Stimulated activated naive CD8-positive, alpha-beta T cell treated with anti-CD3 and anti-CD28 coated beads, Interleukin-15, Interleukin-2, amounts not matched to agents 100 U/mL and 50 U/mL, for 24 hours (primary cell): ENCODE results near the gene IL18RAP.

Source experiments
- ATAC-seq: fragments of 150-1000 bp; cut with Tn5 transposase; one replicate; pipeline ENCODE4 v1.10.0; 2021
- DNase-seq: peaks from one replicate; pipeline ENCODE4 v3.0.0; 2021

IL18RAP gene

DNA sequence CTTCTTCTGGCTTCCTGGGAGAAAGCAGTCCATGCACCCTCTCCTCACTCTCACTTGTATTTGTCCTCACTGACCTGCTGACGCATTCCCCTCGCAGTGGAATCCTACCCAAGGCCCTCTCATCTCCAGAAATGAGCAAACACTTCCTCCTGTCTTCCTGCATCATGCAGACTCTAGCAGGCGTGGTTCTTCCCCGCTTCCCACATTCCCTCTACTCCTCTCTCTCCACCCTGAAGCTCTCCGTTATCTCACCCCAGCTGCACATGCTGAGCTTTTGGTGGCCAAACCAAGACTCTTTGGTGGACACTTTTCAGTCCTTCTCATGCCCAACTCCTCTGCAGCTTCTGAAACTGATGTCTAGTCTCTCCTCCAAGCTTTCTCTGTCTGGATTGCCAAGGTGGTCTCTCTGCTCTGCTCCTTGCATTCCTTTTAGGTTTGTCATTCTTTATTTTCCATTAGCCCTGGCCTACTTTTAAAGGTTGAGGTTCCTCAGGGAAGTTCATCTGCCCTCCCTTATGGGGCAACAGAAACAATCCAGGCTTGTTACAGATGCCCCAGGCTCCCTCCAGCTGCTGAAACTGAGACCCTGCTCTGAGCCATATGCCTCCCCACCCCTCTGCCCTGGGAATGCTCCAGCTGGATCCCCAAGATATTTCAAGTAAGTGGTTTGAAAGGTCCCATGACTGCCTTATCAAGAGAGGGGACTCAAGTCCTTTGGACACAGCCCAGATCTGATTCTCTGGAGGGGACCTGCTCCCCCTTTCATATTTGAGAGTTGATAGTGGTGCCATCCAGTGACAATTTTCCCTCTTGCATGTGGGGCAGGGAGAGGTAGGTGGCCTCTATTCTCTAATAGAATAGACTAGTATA lies 835 bp upstream of the IL18RAP start:
- DNase-seq (no peak), ATAC-seq (no peak)

GRCh38 chr2:102423368-102423767 lies 408 bp downstream of the IL18RAP start:
- no peak for DNase-seq
- ATAC-seq: no peak

DNA sequence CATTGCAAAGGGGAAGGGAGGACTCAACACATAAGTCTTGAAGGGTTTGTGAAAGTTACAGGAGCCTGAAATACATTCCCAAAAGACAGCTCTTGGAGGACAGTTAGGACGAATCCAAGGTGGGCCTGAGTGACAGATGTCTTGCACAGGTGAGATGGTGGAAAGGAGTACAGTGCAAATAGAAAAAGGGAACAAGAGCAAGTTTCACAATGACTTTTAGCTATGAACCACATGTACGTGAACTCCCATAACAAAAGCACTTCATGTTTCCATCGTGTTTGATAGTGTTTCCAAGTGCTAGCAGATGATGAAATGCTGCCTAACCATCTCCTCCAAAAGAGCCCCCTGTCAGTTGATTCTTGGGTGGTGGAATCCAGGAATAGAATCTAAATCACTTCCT lies 1.8 kb downstream of the IL18RAP start:
- ATAC-seq (peak; percentile 50), DNase-seq (no peak)

GRCh38 chr2:102425441-102426132 lies 2.6 kb downstream of the IL18RAP start:
- no peak for ATAC-seq
- DNase-seq: no peak

- no peak for DNase-seq
- ATAC-seq: no peak
Observed at GRCh38 chr2:102427249-102427648, 4.3 kb downstream of the IL18RAP start.

DNA sequence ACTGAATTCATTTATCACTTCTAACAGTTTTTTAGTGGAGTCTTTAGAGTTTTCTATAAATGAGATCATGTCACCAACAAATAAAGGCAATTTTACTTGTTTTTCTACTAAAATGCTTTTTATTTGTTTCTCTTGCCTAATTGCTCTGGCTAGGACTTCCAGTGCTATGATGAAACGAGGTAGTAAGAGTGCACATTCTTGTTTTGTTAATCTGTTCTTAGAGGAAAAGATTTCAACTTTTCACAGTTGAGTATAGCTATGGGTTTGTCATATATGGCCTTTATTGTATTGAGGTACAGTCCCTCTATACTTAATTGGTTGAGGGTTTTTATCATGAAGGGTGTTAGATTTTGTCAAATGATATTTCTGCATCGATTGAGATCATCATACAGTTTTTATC lies 5.6 kb downstream of the IL18RAP start:
- ATAC-seq: no peak
- DNase-seq: no peak

- DNase-seq (no peak), ATAC-seq (no peak)
Observed at GRCh38 chr2:102432386-102432785, 9.4 kb downstream of the IL18RAP start.

DNA sequence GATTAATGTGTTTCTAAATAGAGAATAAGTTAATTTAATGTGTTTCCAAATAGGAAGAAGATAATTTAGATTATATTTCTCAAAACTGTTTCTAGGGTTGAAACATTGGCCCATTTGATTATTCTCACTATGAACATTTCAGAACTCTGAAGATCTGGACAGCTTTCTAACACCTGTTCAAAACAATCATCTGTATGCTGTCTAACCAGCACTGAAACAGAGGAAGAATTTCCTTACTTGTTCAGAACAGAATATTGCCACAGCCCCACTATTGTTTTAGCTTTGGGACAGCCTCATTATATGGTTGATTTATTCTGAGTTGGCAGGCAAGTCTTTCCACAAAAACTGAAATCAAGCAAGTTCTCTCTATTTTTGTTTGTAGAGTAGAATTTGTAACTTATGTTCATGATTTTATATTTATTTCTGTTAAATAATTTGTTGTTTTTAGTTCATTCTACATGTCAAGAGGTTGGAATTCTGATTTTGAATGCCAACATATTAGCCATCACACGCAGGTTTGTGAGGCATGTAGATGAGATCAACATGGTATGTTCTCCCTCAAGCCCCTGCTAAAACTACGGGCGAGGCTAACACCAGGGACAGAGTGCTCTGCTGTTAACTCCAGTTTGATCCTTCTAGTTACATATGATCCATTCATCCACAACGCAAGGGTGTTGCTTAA lies 11.2 kb downstream of the IL18RAP start:
- ATAC-seq (no peak), DNase-seq (no peak)

DNA sequence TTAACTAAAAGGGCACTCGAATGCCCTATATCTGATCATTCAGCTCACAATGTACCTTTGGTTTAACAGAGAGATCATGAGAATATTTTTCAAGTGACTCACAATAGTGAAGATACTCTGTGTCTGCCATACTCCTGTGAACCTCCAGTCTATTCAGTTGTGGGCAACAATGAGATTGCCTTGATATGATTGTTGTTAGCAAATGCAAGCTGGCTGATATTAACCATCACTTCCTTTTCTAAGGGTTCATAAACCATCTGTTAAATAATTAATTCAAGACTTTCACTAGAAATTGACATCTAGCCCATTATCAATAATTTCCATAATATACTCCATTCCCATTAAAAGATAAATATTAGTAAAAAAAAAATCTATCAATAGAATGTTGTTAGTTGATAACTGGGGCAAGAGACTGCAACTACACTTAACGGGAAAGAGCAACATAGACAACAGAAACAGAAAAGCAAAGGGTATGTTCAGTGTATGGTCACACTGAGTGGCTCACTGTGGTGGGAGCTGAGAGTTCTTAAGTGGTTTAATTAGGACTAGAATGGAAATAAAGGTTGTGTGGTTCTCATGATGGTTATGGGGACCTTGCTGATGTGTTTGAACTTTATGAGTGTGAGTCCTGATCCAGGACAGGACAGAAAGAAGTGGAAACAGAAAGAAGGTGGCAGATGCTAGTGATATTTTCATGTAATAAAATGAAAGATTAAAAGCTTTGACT lies 11.9 kb downstream of the IL18RAP start:
- ATAC-seq: peak; percentile 70

GRCh38 chr2:102435741-102436140 lies 12.8 kb downstream of the IL18RAP start:
- no peak for ATAC-seq

More for the DNA sequence above, 11.9 kb downstream of the IL18RAP start:
- no peak for DNase-seq

DNA sequence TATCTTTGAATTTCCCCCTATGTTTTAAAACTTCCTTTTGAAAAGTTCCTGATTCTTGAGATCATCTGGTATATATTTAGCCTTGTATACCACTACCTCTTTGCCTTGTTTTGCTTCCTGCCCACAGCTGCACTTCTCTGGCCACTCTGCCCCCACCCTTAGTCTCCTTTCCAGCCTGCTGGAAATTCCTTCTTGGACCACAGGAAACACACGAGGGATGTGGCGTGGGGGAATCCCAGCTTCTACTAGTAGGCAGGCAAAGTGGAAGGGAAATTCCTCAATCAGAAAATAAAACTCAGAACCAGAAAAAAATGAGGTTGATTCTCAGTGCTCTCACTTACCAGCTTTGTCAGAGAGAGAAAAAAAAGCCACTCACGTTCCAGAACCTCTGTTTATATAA lies 13.4 kb downstream of the IL18RAP start:
- DNase-seq (peak; percentile 48), ATAC-seq (no peak)

More at GRCh38 chr2:102435741-102436140, 12.8 kb downstream of the IL18RAP start:
- no peak for DNase-seq

- peak; percentile 70 for ATAC-seq
- DNase-seq: no peak
Observed at GRCh38 chr2:102437122-102437521, 14.2 kb downstream of the IL18RAP start.

GRCh38 chr2:102438111-102438510 lies 15.2 kb downstream of the IL18RAP start:
- DNase-seq: no peak
- peak; percentile 20 for ATAC-seq

DNA sequence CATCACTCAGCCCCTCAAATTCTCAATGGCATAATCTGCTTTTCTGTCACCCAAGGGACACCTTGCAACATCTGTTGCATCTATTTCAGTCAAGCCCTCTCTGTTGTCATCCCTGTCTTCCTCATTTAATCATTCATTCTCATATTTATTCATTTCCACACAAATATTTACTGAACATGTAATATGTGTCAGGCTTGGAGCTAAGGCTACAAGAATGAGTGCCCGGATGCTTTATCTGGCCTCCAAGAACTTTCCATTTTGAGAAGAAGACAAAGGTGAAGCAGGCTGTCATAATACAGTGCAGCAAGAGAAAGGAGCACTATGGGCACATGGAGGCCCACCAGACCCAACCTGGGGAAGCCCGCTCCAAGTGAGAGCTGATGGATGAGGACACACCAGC lies 15.6 kb downstream of the IL18RAP start:
- no peak for DNase-seq
- no peak for ATAC-seq

- DNase-seq (no peak), ATAC-seq (no peak)
Observed at GRCh38 chr2:102439065-102439695, 16.2 kb downstream of the IL18RAP start.

GRCh38 chr2:102442967-102443828 lies 20.2 kb downstream of the IL18RAP start:
- peak; percentile 75 for ATAC-seq

DNA sequence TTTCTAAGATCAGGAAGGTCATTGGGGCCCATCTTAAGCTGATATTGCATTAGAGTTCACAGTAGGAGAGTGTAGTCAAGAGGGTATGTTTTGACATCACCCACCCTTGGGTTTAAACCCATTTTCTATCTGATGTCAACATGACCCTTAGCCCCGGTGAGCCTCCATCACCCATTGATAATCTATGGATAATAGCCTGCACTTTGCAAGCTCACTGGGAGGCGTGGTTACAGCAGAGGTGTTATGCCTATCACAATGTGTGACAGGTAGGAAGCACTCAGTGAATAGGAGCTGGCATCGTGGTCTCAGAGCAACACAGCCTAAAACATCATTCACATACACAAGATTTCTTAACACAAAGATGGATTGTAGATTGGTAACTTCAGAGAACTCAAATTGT lies 21.3 kb downstream of the IL18RAP start:
- DNase-seq (no peak), ATAC-seq (no peak)

More at GRCh38 chr2:102442967-102443828, 20.2 kb downstream of the IL18RAP start:
- peak; percentile 39 for DNase-seq

GRCh38 chr2:102446936-102447335 lies 24.0 kb downstream of the IL18RAP start:
- DNase-seq (no peak), ATAC-seq (no peak)

DNA sequence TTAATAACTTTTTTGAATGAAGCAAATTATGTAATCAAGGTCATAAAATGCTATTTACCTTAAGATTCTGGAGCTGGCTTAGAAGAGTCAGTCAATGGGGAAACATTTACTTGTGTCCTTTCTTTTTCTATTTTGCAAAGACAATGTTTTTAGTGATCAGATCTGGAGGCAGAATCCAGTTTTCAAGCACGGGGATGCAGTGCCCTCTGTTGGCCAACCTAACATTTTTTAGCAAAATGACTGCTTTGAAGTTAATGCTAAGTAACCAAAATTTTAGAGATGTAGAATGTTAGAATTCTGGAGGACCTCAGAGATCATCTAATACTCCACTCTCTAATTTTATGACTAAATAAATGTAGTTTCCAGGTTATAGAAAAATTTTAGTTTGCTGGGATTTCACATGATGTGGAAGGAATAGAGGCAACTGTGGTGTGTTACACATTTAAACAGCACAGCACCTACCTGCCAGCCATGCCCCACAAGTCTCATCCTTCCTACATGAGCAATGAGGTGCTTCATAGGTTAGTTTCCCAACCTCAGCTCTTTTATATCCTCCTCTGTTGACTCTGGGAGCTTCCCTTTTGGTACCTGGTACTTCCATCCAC lies 26.5 kb downstream of the IL18RAP start:
- peak; percentile 78 for DNase-seq
- ATAC-seq: no peak

- ATAC-seq (no peak), DNase-seq (no peak)
Observed at GRCh38 chr2:102451968-102452367, 29.0 kb downstream of the IL18RAP start.
